ENCODE results near the gene PLAAT5. TPM values are rescaled to one million over a fixed set of nuclear protein-coding genes. Genes with fewer than 3 reads are reported as not detected.

Gene PLAAT5
- total RNA-seq, 4 donors from 2014 or later, result 0.13 to 1.3 (median 1.1) TPM; not detected in 1

DNA sequence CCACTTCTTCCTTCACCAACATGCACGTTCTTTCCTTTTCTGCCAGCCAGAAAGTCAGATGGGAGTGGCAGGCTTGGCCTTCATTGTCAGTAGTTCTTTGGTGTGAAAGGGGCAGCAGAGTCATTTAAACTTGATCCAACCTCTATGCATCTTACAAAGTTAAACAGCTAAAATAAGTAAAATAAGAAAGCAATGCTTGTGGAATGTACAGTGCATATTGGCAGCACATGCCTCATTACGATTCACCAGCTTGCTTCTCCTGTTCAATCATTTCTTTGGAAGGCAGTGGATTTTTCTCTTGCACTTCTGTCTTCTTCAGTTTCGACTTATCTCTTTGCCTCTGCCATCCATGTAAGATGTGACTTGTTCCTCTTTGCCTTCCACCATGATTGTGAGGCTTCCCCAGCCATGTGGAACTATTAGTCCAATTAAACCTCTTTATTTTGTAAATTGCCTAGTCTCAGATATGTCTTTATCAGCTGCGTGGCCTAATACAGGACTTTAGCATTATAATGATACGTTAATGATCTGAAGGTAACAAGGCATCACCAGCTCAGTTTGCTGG, 29.7 kb upstream of the PLAAT5 start:
- intact Hi-C loops (cut with DNase I), result no loop called here
- H3K27me3 ChIP-seq, result no peaks in the 10 kb centered on the region
- H3K4me1 ChIP-seq, result no peaks in the 10 kb centered on the region
- WGBS, 2 donors, result 78 to 80% methylated on average over 5 of the region's 5 CpGs
- TF ChIP-seq, protein P1, sequence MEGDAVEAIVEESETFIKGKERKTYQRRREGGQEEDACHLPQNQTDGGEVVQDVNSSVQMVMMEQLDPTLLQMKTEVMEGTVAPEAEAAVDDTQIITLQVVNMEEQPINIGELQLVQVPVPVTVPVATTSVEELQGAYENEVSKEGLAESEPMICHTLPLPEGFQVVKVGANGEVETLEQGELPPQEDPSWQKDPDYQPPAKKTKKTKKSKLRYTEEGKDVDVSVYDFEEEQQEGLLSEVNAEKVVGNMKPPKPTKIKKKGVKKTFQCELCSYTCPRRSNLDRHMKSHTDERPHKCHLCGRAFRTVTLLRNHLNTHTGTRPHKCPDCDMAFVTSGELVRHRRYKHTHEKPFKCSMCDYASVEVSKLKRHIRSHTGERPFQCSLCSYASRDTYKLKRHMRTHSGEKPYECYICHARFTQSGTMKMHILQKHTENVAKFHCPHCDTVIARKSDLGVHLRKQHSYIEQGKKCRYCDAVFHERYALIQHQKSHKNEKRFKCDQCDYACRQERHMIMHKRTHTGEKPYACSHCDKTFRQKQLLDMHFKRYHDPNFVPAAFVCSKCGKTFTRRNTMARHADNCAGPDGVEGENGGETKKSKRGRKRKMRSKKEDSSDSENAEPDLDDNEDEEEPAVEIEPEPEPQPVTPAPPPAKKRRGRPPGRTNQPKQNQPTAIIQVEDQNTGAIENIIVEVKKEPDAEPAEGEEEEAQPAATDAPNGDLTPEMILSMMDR (IDR thresholded peaks at IDR 0.05), result no peak
- TF ChIP-seq POLR2A (IDR thresholded peaks at IDR 0.05), result no peak
- no peak overlapping the region for H3K4me3 ChIP-seq
- H3K27ac ChIP-seq, result no peak overlapping the region
- H3K9me3 ChIP-seq, result no peaks in the 10 kb centered on the region
- no peak for DNase-seq
- no peaks in the 10 kb centered on the region for H3K36me3 ChIP-seq

DNA sequence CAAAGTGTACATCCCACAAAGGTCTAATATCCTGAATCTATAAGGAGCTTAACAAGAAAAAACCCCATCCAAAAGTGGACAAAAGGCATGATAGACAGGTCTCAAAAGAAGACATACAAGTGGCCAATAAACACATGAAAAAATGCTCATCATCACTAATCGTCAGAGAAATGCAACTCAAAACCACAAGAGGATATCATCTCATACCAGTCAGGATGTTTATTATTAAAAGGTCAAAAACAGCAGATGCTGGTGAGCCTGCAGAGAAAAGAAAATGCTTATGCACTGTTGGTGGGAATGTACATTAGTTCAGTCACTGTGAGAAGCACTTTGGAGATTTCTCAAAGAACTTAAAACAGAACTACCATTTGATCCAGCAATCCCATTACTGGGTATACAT, 27.6 kb upstream of the PLAAT5 start:
- WGBS, 2 donors, result 13 to 44% methylated on average over 1 of the region's 1 CpG
- Histone ChIP-seq H3K27me3 (no peaks in the 10 kb centered on the region), H3K36me3 (no peaks in the 10 kb centered on the region), H3K27ac (no peak overlapping the region), H3K4me3 (no peak overlapping the region), H3K9me3 (no peaks in the 10 kb centered on the region), H3K4me1 (no peaks in the 10 kb centered on the region)
- intact Hi-C loops (cut with DNase I), result no loop called here
- DNase-seq, result no peak
- TF ChIP-seq, protein P1 (IDR thresholded peaks at IDR 0.05), result no peak
- no peak for TF ChIP-seq POLR2A (IDR thresholded peaks at IDR 0.05)

DNA sequence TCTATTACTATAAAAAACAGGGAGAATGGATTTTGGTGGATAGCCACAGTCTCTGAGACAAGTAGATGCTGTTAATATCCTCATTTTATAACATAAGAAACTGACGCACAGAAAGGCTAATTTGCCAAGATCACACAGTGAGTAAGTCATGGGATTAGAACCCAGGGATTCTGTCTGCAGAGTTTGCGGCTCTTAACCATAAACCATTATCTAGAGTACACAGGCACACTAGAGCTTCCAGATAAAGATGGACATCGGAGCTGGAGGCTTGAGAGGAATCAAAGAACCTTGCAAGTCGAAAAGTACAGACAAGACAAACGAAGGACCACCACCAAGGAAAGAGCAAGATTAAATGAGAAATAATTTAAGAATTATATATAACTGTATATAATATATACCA, 26.2 kb upstream of the PLAAT5 start:
- TF ChIP-seq, protein P1 (IDR thresholded peaks at IDR 0.05), result no peak
- no peak for TF ChIP-seq POLR2A (IDR thresholded peaks at IDR 0.05)
- Histone ChIP-seq H3K4me1 (no peaks in the 10 kb centered on the region), H3K27me3 (no peaks in the 10 kb centered on the region), H3K4me3 (no peak overlapping the region), H3K36me3 (no peaks in the 10 kb centered on the region), H3K9me3 (no peaks in the 10 kb centered on the region), H3K27ac (no peak overlapping the region)
- 92 to 97% methylated on average over 5 of the region's 5 CpGs for WGBS, 2 donors
- intact Hi-C loops (cut with DNase I), result no loop called here
- DNase-seq, result no peak

DNA sequence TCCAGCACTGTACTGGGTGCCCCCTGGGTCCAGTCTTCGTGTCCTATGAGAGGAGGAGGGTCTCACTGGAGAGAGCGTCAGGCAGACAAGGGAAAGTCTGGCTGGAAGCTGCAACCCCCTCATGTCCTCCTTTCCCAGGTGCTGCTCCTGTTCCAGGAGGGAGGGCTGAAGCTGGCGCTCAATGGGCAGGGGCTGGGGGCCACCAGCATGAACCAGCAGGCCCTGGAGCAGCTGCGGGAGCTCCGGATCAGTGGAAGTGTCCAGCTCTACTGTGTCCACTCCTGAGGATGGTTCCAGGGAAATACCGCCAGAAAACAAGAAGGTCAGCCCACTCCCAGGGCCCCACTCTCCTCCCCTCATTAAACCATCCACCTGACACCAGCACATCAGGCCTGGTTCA, 25.1 kb upstream of the PLAAT5 start:
- 87 to 90% methylated on average over 2 to 3 of the region's 6 CpGs for whole genome bisulfite sequencing, 2 donors
- peaks cover 0 to under 1% (median 0%) of the 10 kb centered on the region in 3 donors for H3K4me1 ChIP-seq
- intact Hi-C loops (cut with DNase I), result no loop called here
- no peak for TF ChIP-seq POLR2A (IDR thresholded peaks at IDR 0.05)
- TF ChIP-seq, protein P1 (IDR thresholded peaks at IDR 0.05), result no peak
- H3K9me3 ChIP-seq, result no peaks in the 10 kb centered on the region
- no peaks in the 10 kb centered on the region for H3K36me3 ChIP-seq
- H3K4me3 ChIP-seq, result no peak overlapping the region
- H3K27me3 ChIP-seq, result no peaks in the 10 kb centered on the region
- no peak overlapping the region for H3K27ac ChIP-seq
- DNase-seq, result no peak

DNA sequence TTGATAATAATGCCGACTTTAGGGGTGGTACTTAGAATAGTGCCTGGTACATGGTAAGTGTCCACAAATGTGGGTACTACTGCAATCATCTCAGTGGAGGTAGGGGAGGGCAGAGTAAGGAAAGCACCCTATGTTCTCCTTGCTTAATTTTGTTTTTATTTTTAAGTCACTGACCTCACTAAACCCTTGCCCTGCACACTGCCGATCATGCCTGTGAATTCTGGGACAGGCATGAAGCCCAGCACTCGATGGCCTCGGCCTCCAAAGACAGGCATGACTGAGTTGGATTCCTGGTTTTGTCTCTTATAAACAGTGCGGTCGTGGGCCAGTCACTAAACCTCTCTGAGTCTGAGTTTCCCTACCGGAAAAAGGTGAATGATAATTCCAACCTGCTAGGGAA, 21.8 kb upstream of the PLAAT5 start:
- H3K27me3 ChIP-seq, result no peaks in the 10 kb centered on the region
- TF ChIP-seq POLR2A (IDR thresholded peaks at IDR 0.05), result no peak
- TF ChIP-seq, protein P1 (IDR thresholded peaks at IDR 0.05), result no peak
- H3K4me3 ChIP-seq, result no peak overlapping the region
- H3K4me1 ChIP-seq, result peaks cover 0 to 4% (median 3%) of the 10 kb centered on the region in 3 donors
- WGBS, 2 donors, result 86 to 95% methylated on average over 5 to 7 of the region's 7 CpGs
- DNase-seq, result no peak
- no peaks in the 10 kb centered on the region for H3K9me3 ChIP-seq
- no peaks in the 10 kb centered on the region for H3K36me3 ChIP-seq
- no peak overlapping the region for H3K27ac ChIP-seq
- intact Hi-C loops (cut with DNase I), result no loop called here
